SKM-1 treated with dmso at 0.1 percent for 144 hours (cell line): ENCODE measurements around the gene SERPINF2.
"Not testable (repeated sequence)": the region's sequence is repeated elsewhere in the genome, so short reads cannot be mapped to it uniquely, and the experiment has no call there.

Experiments used
- DNase-seq: peaks from one replicate; lab custom pipeline; 2025; ENCODE audit not compliant: unreplicated experiment; lab: John Stamatoyannopoulos, UW

SERPINF2 gene

DNA sequence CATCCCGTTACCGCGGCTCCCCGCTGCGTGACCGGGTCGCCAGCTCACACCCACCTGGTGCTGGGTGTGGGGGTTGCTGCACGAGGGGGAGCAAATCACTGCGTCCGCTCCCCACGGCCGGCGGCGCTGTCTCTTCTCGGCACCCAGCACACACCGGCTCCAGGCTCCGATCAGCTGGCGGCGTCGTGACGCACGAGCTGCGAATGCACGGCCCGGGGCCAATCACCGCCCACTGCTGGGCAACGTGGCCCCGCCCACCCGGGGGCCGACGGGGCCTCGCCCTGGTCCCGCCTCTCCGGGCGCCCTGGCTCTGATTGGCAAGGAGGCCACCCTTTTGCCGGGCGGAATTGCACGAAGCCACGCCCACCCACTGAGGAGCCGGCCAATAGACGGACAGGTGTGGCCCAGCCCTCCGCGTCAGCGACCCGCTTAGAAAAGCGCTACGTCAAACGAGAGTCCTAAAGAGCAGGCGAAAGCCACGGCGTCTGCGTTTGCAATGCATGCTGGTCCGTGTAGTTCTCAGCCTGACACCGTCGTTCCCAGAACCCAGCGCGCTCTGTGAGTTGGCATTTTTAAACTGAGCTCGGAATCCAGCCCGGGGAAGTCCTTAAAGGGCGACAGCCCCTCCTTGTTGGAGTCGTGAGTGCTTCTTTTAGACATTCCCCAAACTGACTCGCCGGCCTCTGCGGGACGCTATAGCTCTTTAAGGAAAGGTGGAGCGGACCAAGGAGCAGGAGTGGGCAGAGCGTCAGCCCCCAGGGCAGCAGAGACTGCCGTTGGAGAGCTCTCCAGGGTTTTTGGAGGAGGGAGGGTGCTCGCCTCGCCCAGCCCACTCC, 26.4 kb upstream of the SERPINF2 start:
- DNase-seq: peak; percentile 91

DNA sequence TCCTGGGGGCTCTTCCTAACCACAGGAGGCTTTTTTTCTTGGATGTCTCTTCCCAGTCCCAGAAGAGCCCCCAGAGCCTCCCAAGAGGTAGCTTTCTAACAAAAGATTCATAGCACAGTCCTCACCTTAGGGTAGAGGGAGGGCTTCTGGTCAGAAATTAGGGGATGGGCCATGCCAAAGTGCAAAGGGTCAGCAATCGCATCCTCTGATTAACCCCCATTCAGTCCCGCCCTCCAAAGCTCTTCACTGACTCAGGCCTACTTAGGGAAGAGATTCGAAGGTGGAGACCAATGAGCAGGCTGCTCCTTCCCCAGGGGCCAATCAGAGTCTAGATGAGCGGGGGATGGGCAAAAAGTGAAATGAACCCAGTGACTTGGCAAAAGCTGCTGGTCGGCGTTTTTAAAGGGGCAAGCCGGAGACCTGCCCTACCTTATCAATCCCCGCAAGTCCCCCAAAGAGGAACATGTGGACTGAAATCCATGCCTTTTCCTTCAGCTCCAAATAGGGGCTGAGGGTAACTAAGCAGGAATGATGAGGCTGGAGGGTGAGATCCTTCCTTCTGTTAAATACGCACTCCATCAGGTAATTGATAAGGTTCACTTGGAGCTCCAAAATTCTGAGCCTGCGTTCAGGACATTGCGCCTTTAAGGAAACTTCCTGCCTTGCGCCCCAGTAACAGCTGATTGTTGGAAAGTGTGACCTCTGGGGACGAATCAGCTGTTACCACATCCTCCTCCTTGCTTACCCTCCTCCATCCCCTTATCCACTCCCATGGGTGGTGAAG, 25.6 kb upstream of the SERPINF2 start:
- DNase-seq: peak; percentile 93

DNA sequence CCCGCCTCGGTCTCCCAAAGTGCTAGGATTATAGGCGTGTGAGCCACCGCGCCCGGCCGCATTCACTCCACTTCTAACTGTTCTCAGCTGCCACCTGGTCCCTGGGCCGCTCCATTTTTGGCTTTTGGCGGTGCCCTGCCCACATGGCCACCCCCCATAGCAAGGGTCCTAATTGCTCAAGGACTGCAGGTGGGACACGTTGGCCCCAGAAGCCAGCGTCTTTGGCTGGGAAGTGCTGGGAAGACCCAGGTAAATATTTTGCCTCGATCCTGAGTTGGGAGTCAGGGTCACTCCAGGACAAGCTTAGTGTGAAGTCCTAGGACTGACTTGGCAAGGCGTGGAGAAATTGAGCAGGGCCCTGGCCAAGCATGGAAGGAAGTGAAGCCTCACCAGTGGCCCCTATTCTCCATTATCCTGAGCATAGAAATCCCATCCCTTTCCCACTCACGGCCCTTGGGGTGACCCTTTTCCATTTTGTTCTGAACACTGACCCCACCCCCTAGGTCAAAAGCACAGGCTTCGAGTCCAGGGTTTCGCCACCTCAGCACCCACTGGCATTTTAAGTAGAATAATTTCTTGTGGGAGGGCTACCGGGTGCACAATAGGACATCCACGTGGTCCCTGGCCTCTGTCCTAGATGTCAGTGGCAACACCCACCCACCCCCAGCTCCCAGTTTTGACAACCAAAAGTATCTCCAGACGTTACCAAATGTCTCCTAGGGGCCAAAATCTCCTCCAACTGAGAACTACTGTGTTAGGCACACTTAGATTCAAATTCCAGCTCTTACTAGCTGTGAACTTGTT, 24.1 kb upstream of the SERPINF2 start:
- no peak for DNase-seq

DNA sequence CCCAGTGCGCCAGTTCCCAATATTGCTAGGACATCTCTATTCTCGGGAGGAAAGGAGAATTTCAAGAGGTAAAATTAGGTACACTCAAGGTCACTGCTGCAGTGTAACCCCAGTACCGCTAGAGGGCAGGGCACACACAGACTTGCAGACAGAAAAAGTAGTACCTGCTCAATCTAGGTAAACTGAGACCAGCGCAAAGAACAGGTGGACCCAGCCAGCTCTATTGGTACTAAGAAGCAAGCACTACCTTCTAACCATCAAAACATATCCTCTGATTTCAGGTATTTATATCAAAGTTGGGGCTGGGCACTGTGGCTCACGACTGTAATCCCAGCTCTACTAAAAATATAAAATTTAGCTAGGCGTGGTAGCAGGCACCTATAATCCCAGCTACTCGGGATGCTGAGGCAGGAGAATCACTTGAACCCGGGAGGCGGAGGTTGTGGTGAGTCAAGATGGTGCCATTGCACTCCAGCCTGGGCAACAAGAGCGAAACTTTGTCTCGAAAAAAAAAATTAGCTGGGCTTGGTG, 21.8 kb upstream of the SERPINF2 start:
- DNase-seq: peak; percentile 19

DNA sequence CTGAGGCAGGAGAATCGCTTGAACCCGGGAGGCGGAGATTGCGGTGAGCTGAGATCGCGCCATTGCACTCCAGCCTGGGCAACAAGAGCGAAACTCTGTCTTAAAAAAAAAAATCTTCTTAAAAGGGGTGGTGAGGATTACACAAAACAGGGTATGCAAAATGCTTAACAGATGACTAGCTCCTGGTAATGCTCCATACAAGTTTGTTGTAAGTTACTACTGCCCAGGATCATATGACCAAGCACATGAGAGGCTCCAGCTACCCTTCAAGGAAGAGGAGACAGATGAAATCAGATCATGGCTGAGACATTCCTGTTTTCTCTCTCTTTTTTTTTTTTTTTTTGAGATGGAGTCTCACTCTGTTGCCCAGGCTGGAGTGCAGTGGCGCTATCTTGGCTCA, 20.6 kb upstream of the SERPINF2 start:
- DNase-seq: not testable (repeated sequence)

DNA sequence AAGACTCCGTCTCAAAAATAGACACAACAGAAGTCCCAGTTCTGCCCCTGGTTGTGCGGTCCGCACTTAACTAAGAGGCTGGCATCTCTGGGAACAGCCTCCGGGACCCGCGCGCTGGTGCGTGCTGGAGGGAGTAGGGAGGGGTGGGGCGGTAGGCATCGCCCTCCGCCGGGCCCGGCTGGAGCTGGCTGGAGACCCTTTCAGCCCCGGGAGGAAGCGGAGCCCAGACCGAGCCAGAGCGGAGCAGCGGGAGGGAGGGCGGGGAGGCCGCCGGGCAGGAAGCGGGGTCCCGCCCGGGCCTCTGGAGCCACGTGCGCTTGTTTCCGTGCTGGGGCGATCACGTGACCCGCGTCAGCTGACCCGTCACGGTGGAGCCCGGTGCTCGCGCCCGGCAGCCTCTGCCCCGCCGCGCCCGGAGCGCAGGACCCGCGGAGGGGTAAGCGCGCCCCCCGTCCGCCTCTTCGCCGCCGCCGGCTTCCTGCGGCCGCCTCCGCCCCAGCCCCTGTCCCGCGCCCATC, 18.3 kb upstream of the SERPINF2 start, which contains the start of gene WDR81:
TSS of gene WDR81 (plus strand) at position 354 of the 518 bp plus-strand sequence. CDS start 256 bp downstream, outside the sequence.
- peak; percentile 5 for DNase-seq

DNA sequence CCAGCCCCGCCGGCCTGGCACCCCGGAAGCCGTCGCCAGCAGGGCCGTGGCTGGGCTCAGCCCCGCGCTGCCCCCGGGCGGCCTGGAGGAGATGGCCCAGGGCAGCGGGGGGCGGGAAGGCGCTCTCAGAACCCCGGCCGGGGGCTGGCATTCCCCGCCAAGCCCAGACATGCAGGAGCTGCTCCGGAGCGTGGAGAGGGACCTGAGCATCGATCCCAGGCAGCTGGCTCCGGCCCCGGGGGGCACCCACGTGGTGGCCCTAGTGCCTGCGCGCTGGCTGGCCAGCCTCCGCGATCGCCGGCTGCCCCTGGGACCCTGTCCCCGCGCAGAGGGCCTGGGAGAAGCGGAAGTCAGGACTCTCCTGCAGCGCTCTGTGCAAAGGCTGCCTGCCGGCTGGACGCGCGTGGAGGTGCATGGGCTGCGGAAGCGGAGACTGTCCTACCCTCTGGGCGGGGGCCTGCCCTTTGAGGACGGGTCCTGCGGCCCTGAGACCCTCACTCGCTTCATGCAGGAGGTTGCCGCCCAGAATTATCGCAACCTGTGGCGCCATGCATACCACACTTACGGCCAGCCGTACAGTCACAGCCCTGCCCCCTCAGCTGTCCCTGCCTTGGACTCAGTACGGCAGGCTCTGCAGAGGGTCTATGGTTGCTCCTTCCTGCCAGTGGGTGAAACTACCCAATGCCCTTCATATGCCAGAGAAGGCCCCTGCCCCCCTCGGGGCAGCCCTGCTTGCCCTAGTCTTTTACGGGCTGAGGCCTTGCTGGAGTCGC, 17.6 kb upstream of the SERPINF2 start:
- no peak for DNase-seq

DNA sequence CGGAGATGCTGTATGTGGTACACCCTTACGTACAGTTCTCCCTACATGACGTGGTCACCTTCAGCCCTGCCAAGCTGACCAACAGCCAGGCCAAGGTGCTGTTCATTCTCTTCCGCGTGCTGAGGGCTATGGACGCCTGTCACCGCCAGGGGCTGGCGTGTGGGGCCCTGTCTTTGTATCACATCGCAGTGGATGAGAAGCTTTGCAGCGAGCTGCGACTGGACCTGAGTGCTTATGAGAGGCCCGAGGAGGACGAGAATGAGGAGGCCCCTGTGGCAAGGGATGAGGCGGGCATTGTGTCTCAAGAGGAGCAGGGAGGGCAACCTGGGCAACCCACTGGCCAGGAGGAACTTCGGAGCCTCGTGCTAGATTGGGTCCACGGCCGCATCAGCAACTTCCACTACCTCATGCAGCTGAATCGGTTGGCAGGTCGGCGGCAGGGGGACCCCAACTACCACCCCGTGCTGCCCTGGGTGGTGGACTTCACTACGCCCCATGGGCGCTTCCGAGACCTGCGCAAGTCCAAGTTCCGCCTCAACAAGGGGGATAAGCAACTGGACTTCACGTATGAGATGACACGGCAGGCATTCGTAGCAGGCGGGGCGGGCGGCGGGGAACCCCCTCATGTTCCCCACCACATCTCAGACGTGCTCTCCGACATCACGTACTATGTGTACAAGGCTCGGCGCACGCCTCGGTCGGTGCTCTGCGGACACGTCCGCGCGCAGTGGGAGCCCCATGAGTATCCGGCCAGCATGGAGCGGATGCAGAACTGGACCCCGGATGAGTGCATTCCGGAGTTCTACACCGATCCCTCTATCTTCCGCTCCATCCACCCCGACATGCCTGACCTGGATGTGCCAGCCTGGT, 16.8 kb upstream of the SERPINF2 start:
- DNase-seq: no peak

DNA sequence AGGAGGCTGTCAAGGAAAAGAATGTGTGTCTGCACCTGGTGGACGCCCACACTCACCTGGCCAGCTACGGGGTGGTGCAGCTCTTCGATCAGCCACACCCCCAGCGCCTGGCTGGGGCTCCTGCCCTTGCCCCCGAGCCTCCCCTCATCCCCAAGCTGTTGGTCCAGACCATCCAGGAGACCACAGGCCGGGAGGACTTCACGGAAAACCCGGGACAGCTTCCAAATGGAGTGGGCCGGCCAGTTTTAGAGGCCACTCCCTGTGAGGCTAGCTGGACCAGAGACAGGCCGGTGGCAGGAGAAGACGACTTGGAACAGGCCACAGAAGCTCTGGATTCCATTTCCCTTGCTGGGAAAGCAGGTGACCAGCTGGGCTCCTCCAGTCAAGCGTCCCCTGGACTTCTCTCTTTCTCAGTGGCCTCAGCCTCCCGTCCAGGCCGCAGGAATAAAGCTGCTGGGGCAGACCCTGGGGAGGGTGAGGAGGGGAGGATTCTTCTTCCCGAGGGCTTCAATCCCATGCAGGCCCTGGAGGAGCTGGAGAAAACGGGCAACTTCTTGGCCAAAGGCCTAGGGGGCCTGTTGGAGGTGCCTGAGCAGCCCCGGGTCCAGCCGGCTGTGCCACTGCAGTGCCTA, 15.9 kb upstream of the SERPINF2 start:
- no peak for DNase-seq

DNA sequence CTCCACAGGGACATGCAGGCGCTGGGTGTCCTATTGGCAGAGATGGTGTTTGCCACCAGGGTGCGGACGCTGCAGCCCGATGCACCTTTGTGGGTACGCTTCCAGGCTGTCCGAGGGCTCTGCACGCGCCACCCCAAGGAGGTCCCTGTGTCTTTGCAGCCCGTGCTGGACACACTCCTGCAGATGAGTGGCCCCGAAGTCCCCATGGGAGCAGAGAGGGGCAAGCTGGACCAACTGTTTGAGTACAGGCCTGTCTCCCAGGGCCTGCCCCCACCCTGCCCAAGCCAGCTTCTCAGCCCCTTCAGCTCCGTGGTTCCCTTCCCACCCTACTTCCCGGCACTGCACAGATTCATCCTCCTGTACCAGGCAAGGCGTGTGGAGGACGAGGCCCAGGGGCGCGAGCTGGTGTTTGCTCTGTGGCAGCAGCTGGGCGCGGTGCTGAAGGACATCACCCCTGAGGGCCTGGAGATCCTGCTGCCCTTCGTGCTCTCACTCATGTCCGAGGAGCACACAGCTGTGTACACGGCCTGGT, 15.3 kb upstream of the SERPINF2 start:
- no peak for DNase-seq

DNA sequence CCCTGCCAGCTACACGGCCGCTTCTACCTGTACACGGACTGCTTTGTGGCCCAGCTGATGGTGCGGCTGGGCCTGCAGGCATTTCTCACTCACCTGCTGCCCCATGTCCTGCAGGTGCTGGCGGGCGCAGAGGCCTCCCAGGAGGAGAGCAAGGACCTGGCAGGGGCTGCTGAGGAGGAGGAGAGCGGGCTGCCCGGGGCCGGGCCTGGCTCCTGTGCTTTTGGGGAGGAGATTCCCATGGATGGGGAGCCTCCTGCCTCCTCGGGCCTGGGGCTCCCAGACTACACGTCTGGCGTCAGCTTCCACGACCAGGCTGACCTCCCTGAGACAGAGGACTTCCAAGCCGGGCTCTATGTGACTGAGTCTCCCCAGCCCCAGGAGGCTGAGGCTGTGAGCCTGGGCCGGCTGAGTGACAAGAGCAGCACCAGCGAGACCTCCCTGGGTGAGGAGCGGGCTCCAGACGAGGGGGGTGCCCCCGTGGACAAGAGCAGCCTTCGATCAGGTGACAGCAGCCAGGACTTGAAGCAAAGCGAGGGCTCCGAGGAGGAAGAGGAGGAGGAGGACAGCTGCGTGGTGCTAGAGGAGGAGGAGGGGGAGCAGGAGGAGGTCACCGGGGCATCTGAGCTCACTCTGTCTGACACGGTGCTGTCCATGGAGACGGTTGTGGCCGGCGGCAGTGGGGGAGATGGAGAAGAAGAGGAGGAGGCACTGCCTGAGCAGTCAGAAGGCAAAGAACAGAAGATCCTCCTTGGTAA, 14.6 kb upstream of the SERPINF2 start:
- DNase-seq: no peak

DNA sequence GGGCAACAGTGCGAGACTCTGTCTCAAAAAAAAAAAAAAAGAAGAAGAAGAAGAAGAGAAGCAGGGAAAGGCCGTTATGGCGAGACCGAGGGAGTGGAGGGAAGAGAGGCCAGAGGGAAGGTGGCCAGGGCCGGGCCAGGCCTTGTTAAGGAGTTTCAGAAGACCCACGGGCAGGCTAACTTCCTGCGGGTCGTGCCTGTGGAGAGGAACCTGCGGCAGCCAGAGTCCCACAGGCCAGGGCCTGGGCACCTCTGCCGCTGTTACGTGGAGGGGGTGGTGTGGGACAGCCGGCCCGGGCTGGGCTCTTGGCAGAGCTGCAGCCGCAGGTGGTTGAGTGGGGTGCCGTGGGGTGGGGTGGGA, 12.7 kb upstream of the SERPINF2 start:
- no peak for DNase-seq

DNA sequence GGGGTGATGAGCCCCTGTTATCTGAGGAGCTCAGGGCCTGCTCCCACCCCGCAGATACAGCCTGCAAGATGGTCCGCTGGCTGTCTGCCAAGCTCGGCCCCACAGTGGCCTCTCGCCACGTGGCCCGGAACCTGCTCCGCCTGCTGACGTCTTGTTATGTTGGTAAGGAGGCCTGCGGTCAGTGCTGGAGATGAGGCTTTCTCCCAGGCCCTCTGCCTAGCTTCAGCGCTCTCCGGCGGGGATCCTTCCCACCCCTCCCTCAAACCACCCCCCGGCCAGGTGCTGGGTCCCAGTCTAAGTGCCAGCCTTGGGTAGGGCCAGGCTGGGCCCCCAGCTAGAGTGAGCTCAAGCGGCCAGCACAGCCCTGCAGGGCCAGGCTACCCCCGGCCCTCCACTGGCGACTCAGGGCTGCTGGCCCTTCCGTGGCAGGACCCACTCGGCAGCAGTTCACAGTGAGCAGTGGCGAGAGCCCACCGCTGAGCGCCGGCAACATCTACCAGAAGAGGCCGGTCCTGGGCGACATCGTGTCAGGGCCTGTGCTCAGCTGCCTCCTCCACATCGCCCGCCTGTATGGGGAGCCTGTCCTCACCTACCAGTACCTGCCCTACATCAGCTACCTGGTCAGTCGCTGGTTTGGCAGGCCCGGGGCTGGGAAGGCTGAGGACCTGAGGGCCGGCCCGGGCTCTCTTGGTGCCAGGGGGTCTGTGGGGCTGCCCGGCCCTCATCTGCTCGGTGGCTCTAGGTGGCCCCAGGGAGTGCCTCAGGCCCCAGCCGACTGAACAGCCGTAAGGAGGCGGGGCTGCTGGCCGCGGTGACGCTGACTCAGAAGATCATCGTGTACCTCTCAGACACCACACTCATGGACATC, 12.1 kb upstream of the SERPINF2 start:
- DNase-seq: no peak

DNA sequence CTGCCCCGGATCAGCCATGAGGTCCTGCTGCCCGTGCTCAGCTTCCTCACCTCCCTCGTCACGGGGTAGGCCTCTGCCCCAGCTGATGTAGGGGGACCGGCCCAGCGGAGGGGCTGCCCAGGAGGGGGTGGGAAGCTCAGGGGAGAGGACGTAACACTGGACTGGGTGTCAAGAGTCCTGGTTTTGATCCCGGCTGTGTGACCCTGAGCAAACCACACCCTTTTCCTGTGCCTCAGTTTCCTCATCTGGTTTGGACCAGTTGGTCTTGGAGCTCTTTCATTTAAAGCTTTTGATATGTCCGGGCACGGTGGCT, 11.5 kb upstream of the SERPINF2 start:
- no peak for DNase-seq

DNA sequence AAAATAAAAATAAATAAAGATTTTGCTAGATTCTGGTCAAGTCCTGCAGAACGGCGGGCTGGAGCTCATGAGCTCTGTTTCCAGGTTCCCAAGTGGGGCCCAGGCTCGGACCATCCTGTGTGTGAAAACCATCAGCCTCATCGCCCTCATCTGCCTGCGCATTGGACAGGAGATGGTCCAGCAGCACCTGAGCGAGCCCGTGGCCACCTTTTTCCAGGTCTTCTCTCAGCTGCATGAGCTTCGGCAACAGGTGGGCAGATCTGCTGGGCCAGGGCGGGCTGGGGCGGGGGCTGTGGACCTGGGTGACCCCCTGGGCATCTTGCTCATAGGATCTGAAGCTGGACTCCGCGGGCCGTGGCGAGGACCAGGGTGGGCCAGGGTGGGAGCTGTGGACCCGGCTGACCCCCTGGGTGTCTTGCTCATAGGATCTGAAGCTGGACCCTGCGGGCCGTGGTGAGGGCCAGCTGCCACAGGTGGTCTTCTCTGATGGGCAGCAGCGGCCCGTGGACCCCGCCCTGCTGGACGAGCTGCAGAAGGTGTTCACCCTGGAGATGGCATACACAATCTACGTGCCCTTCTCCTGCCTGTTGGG, 10.3 kb upstream of the SERPINF2 start:
- DNase-seq: no peak

DNA sequence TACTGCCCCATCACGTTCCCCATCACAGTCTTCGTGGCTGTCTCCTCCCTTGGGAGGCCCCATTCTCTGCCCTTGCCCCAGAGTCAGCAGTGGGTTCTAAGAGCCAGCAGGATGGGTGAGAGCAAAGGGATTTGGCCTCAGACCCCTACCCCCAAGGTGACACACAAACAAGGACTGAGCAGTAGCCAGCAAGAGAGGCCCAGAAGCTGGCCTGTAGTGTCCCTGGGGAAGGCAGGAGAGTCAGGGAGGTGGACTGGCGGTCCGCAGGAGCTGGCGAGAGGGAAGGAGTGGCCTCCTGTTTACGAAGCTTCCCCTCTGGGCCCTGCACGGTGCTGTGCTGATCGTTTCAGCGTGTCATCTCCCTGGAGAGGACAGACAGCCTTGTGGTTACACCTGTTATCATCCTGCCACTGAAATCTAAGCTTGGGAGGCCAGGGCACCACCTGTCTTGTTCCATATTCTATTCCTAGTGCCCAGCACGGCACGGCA, 9.8 kb upstream of the SERPINF2 start:
- no peak for DNase-seq
